IPS DF 4.7 (cell line): ENCODE data around the gene RBFOX2.

Experiments used
- DNase-seq: peaks from one replicate; pipeline ENCODE4 v3.0.0-alpha.2; 2013; ENCODE audit warnings: low spot score; ENCODE audit errors: extremely low read depth

Gene RBFOX2

DNA sequence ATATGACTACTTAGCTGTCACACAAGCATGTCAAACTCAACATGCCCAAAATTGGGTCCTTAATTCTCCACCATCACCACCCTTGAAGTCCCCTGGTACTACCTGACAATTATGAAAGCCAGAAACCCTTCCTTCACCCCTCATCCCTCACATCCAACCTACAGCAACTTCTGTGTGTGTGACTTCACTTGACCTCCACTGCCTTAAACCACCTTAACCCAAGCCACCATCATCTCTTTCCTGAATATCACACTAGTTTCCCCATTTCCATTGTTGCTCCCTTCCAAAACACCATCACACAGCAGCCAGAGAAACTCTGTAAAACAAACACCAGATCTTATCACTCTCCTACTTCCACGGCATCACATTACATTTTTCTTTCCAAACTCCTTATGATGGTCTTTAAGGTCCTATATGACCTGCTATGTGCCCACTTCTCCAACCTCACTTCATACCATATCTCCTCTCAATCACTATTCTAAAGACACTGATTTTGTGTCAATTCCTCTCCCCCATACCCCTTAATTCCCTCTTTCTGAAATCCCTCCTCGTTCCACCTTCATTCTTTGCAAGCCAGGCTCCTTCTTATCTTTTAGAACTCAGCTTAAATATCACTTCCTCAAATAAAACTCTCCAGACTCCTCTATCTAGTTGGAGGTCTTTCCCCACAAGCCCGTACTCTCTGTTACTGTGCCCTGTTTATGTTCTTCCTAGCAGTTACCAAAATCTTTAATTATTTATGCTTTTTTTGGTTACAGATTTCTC lies 124.9 kb downstream of the RBFOX2 start:
- no peak for DNase-seq

DNA sequence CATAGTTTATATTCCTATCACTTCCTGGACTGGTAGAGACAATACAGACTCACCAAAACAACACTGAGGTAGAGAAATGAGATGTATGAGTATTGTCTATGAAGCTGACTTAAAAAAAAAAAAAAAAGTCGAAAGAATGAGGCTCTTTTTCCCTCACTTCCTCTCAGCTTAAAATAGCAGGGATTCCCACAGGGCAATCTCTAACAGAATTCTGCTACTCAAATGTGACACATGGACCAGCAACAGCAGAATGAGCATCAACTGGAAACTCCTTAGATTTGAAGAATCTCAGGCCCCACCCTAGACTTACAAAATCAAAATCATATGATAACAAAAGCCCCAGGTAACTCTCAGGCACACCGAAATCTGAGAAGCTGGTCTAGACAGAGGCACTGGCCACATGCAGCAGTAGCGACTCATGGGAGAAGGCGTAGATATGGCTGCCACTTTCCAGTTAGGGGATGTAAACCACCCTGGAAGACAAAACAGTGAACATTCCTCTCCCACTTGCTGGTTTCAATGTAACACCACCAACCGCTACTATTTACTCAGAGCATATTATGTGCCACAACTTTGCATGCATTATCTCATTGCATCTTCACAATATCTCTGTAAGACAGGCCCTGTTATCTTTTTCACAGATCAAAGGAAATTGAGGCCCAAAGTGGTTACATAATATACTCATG lies 128.0 kb downstream of the RBFOX2 start:
- no peak for DNase-seq

DNA sequence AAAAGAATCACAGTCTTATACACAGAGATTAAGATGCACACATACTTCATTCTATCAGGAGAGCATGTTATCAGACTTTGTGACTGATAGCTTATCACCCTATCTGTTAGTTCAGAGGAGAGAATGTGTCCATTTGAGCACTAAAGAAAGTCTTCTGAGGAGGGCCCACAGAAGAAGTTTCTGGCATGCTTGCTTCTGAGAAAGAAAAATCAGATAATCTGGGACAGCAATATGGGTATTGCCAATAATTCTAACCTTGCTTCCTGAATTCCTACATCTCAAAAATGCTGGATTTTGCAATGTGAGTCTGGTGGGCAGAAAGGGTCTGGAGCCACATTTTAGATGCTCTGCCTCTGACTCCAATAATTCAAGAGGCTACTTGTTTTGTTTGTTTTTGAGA lies 128.9 kb downstream of the RBFOX2 start:
- no peak for DNase-seq

DNA sequence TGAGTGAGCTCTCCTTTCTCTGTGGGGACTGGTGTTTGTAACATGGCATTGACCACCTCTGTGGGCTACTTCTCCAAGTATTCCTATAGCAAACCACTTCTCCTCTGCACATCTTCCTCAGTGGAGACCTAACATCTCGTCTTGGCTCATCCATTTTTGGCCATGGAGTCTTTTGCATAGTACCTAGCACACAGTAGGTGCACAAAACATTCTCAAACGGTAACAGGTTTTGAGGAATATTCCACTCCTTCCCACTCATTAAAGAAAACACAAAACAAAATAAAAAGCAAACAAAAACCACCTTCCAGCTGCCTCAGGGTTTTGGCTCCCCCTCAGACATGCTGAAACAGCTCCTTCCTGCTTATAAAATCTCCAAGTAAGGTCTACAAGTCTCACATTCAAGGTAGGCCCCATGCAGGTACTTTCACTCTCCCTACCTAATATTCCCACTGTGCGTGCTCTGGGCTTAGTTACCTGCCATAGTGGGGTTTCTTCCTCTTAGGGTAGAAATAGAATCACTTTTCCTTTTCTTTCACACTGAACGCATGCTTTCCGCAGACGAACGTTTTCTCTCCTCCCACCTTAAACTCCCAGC lies 132.4 kb downstream of the RBFOX2 start:
- DNase-seq, result no peak

DNA sequence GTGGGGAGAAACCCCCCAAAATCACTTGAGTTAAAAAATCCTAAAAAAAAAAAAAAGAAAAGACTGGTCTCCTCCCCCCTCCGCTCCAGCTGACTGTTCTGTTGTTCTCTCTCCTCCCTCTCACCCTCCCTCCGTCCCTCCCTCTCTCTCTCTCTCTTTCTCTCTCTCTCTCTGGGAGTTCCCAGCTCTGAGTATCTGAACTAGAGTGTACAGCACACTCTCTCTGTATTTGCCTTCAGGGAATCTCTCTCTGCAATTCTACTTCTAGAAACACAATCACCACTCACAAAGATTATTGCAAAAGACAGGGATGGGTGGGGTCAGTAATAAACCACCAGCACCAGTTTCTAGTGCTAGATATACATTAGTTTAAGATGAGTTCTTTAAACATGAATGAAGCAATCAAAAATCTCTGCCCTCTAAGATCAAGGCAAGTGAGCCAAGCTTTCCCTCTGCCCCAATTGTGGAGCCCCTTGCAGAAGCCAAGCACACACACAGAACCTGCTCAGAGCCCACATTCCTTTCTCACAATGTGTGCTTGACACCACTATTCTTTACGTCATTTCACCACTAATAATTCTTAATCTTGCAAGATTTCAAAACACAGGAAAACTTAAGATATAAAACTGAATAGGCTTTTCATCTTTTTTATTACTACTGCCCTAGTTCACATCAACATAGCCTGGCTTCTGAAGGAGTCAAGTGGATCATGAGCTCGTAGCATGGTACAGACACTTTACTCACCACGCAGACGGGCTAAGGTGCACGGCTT lies 133.5 kb downstream of the RBFOX2 start:
- DNase-seq, result no peak

DNA sequence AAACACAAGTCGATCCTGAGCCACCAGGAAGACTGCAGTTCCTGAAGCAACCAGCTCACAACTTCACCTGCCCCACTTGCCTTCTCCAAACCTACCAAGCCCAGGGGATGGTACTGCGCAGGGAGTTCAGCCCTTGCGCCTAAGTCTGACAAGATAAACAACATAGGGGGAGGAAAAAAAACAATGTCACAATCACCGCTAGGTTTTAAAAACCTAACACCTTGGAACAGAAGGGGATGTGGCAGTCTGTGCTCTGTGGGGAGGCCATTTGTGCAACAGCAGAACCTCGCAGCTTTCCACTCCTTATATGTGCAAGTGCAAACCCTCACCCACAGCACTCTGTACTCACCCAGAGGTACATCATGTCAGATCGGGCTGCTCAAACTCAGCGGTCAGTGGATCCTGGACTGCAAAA lies 134.2 kb downstream of the RBFOX2 start:
- DNase-seq, result no peak

DNA sequence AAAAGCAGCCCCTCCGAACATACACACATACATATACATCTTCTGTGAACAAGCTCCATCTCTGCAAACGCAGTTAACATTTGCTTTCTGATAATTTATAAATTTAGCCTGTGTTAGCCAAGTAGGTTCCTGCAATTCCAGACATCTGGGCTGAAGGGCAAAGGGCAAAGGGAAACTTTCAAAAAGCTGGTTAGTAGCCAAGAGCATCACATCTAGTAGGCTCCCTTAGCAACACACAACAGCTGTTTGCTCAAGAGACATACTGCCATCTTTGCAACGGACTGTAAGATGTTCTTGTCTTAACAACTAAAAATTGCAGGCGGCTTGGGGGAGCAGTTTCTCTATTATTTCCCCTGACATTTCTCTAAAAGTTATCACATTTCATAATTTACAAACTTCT lies 134.9 kb downstream of the RBFOX2 start:
- no peak for DNase-seq

DNA sequence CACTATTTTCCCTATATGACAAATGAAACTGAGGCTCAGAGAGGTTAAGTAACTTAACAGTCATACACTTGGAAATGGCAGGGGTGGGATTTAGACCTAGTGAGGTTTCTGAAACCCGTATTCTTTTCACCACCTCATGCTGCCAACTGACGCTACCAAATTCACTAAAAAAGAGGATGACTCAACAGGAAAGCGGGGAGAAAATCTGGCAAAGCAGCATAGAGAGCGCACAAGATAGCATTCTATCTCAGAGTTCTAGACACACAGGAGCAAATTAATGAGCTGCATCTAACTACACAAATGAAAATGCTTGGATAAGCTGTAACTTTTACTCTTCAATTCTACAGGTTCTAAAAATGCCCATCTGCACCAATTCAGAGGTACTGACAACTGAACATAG lies 136.4 kb downstream of the RBFOX2 start:
- no peak for DNase-seq

DNA sequence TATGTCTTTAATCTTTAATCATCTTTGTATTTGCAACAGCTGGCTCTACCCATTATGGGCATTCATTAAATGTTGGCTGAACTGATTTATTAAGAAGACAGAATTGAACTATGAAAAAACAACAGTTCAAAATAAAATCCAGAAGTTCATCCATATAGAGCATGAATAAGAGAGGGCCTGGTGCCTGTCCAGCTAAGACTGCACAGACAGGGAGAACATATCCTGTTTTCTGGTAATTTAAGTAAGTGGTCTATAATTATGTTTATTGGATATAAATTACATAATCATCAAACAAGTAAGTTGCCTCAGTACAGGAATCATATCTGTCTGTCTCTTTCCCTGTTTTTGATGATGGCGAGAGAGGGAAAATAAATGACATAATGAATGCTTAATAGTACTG lies 137.2 kb downstream of the RBFOX2 start:
- no peak for DNase-seq

DNA sequence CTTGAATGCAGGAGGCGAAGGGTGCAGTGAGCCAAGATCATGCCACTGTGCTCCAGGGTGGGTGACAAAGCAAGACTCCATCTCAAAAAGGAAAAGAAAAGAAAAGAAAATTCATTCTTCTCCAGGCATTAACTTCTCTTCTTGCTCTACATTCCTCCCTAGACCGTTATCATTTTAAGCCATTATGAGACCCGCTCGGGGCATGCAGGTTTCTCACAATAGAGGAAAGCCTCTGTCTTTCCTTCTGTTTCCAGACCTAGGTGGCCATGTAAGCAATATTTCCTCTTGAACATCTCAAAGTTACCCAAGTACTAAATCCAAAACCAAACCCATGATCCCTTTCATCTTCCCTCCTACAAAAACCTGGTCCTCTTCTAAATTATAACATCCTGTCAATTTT lies 139.6 kb downstream of the RBFOX2 start:
- DNase-seq, result no peak

DNA sequence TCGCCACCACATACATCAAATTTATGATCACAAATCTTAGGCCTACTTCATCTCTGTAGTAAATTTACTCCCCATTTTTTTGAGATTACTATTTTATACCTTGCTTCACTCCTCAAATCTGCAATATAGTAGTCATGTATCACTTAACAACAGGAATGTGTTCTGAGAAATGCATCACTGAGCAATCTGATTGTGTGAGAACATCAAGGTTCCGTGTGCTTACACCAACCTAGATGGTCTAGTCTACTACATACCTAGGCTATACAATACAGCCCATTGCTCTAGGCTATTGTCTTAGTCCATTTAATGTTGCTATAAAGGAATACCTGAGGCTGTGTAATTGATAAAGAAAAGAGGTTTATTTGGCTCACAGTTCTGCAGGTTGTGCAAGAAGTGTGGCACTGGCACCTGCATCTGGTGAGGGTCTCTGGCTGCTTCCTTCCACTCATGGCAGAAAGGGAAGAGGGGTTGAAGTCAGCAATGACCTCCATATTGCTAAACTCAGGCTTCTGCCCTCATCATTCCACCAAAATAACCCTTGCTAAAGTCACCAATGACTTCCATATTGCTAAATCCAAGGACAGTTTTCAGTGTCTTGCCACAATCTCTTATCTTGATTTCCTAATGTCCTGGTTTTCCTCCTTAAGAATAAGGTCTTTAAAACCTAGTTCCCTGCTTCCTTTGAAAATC lies 140.3 kb downstream of the RBFOX2 start:
- DNase-seq, result no peak

DNA sequence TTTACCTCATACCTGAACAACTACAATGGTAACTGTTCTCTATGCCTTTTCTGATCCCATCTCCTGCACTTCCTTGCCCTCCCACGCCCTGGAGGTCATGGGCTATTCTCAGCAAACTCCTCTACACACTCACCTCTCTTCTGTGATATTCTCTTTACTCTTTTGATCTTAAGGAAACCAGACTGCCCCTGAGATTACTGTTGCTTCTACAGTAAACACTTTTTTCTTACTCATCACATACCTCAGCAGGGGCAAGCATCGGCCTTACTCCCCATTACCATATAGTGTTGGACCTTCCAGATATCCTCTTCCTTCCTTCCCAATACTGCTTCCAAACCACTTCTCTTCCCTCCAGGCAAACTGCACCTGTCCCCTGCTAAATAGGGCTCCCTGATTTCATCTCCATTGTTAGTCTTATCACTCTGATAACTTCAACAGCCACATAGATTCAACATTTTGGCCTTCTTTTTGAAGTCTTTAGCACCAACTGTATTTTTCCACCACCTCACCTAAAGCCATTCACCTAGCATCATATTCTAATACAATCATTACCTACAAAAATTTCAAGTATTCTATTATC lies 141.2 kb downstream of the RBFOX2 start:
- DNase-seq, result no peak

DNA sequence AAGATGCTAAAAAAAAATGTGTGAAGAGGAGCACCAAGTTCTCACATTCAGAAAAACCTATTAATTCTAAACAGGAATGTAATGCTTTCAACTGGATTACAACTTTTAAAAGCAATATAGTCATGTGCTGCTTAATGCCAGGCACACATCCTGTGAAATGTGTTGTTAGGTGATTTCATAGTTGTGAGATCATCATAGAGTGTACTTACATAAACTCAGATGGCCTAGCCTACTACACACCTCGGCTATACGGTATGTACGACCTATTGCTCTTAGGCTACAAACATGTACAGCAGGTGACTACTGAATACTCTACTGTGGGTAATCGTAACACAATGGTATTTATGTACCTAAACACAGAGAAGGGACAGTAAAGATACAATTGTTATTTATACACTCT lies 142.3 kb downstream of the RBFOX2 start:
- DNase-seq, result no peak

DNA sequence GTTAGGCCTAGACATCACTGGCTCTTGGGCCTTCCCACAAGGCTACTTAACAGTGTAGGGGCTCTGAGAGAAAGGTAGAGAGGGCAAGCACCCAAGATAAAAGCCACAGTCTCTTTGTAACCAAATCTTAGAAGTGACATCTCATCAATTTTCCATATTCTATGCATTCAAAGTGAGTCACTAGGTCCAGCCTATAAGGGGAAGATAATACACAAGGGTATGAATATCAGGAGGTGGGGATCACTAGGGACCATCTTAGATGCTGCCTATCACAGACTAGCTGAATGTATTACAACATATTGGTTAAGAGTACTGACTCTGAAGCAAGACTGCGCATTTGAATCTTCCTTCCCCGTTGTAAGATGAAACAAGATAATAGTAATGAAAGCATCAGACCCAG lies 144.1 kb downstream of the RBFOX2 start:
- DNase-seq, result no peak

DNA sequence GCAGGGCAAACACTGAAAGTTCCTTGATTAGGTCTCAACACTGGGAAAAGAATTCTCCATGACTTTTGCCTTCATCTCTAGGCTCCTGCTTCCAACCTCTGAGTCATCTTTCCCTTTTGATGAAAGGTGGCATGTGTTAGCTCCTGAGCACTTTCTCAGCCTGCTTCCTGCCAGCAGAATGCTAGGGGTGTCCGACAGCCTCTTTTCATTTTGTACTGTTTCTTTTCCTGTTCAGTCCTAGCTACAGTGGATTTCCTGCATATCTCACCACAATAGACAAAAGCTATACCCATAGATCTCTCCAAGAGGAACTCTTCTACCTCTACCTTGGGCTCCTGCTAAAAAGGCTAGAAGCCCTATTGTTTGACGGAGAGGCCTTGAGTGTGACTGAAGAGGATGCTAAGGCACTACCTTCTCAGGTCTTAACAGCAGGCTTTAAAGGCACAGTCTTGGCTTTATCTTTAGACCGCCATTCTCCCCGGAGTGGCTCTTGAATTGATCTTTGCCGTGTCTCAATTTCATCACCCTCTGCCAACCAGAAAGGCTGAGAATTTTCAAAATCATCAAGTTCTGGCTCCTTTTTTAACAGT lies 145.5 kb downstream of the RBFOX2 start:
- DNase-seq, result no peak

DNA sequence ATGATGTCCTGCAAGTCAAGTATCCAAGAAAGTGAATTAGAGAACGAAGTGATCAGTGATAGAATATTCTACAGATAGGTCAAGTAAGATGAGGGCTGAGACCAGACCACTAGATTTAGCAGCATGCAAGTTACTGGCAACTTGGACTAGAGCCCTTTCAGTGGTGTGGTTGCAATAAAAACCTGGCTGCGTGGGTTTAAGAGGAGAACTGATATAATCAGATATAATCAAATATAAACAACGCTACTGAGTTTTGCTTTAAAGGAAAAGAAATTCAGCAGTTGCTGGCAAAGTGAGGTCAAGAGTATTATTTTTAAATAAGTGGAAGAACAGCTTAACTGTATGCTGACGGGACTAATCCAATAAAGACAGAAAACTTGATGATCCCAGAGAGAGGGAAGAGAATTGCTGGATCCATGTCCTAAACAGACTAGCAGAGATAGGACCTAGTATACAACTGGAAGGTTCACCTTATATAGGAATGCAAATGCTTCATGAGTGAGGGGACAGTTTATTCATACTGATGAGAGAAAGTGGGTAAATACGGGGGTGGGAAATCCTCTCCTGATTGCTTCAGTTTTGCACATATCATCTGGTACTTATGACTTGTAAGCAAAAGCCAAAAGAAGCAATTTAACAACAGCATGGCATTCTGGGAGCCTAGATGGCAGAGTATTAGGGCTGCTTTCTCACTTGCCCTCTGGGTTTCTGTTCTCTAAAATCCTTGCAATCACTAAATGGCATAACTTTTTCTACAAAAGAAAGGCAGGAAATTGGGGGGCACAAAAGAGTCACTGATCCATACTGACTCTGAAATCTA lies 146.2 kb downstream of the RBFOX2 start:
- no peak for DNase-seq

DNA sequence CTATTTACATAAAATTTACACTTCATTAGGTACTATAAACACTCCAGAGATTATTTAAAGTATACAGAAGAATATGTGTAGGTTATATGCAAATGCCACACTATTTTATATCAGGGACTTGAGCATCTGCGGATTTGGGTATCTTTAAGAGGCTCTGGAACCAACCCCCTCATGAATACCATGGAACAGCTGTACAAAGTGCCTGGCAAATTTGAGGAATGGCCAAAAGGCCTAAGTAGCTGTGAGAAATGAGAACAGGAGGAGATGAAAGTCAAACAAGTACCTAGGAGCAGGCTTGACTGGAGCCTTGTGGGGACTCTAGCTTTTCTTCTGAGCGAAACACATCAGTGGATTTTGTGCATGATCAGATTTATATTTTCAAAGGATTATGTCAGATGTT lies 149.3 kb downstream of the RBFOX2 start:
- DNase-seq, result no peak

DNA sequence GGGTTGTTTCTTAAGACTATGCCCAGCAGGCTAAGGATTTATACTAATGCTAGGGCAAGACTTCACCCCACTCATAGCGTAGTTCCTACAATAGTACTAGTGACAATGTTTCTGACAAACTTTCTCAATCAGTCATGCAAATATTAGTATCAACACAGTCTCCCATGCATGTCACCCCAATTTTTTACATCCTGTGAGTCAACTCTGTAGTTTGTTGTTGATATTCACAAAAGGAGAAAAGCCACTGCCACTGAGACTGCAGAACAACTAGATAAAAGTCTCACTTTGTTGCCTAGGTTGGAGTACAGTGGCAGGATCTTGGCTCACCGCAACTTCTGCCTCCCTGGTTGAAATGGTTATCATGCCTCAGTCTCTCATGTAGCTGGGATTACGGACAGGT lies 155.2 kb downstream of the RBFOX2 start:
- no peak for DNase-seq

DNA sequence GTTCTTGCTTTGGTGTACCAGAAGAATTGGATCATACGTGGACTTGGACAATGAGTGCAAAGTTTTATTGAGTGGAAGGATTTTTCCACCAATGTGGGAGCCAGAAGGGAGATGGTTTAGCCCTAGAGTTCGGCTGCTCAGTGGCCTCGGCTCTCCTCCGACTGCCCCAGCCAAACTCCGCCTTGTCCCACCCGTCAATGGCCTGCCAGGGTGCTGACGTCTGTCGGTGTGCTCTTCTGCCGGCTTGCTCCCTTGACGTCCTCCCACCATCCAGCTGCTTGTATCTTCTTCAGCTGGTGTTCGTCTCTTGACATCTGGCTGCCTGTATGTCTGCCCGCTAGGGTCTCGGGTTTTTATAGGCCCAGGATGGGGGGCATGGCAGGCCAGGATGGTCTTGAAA lies 156.2 kb downstream of the RBFOX2 start:
- no peak for DNase-seq
